ENCODE data around the gene BMERB1. TPM values are rescaled to one million over a fixed set of nuclear protein-coding genes. Genes with fewer than 3 reads are reported as not detected.

The BMERB1 gene
- total and polyA plus RNA-seq, 2 donors = 6.0 to 9.1 TPM

GRCh38 chr16:15611610-15612009 lies 177.2 kb downstream of the BMERB1 start:
- no peak overlapping the region for H3K27ac ChIP-seq (ENCODE audit: low read depth in 1 of 2, low read length in 1 of 2)
- peaks cover 70 to 74% of the 10 kb centered on the region in 2 donors for H3K36me3 ChIP-seq (ENCODE audit: control insufficient read depth in 2 of 2, insufficient read depth in 2 of 2, low read length in 1 of 2)
- H3K4me1 ChIP-seq (ENCODE audit: control insufficient read depth in 2 of 2, insufficient read depth in 2 of 2, low read length in 2 of 2) = no peaks in the 10 kb centered on the region
- H3K4me3 ChIP-seq (ENCODE audit: low read length in 2 of 2) = no peak overlapping the region
- DNase-seq (ENCODE audit: low read depth in 6 of 9, low spot score in 9 of 9) = no peak
- no peaks in the 10 kb centered on the region for H3K27me3 ChIP-seq (ENCODE audit: control insufficient read depth in 2 of 2, insufficient read depth in 1 of 2, low read length in 1 of 2)
- H3K9me3 ChIP-seq (ENCODE audit: control insufficient read depth in 2 of 2, insufficient read depth in 1 of 2, low read length in 1 of 2) = no peaks in the 10 kb centered on the region
- WGBS = 97% methylated on average over 7 of the region's 7 CpGs

GRCh38 chr16:15613676-15614075 lies 179.3 kb downstream of the BMERB1 start:
- Histone ChIP-seq H3K4me1 (ENCODE audit: control insufficient read depth in 2 of 2, insufficient read depth in 2 of 2, low read length in 2 of 2) (no peaks in the 10 kb centered on the region), H3K36me3 (ENCODE audit: control insufficient read depth in 2 of 2, insufficient read depth in 2 of 2, low read length in 1 of 2) (peaks cover 71 to 76% of the 10 kb centered on the region in 2 donors), H3K4me3 (ENCODE audit: low read length in 2 of 2) (no peak overlapping the region), H3K27me3 (ENCODE audit: control insufficient read depth in 2 of 2, insufficient read depth in 1 of 2, low read length in 1 of 2) (no peaks in the 10 kb centered on the region), H3K27ac (ENCODE audit: low read depth in 1 of 2, low read length in 1 of 2) (no peak overlapping the region), H3K9me3 (ENCODE audit: control insufficient read depth in 2 of 2, insufficient read depth in 1 of 2, low read length in 1 of 2) (no peaks in the 10 kb centered on the region)
- 96% methylated on average over 4 of the region's 4 CpGs for WGBS
- no peak for DNase-seq (ENCODE audit: low read depth in 6 of 9, low spot score in 9 of 9)

GRCh38 chr16:15616012-15616411 lies 181.6 kb downstream of the BMERB1 start:
- peaks cover 68 to 80% of the 10 kb centered on the region in 2 donors for H3K36me3 ChIP-seq (ENCODE audit: control insufficient read depth in 2 of 2, insufficient read depth in 2 of 2, low read length in 1 of 2)
- no peaks in the 10 kb centered on the region for H3K27me3 ChIP-seq (ENCODE audit: control insufficient read depth in 2 of 2, insufficient read depth in 1 of 2, low read length in 1 of 2)
- no peak for DNase-seq (ENCODE audit: low read depth in 6 of 9, low spot score in 9 of 9)
- H3K4me1 ChIP-seq (ENCODE audit: control insufficient read depth in 2 of 2, insufficient read depth in 2 of 2, low read length in 2 of 2) = no peaks in the 10 kb centered on the region
- H3K27ac ChIP-seq (ENCODE audit: low read depth in 1 of 2, low read length in 1 of 2) = no peak overlapping the region
- H3K9me3 ChIP-seq (ENCODE audit: control insufficient read depth in 2 of 2, insufficient read depth in 1 of 2, low read length in 1 of 2) = no peaks in the 10 kb centered on the region
- no peak overlapping the region for H3K4me3 ChIP-seq (ENCODE audit: low read length in 2 of 2)
- WGBS = over 99% methylated on average over 4 of the region's 4 CpGs

GRCh38 chr16:15616475-15617165 lies 182.2 kb downstream of the BMERB1 start:
- no peaks in the 10 kb centered on the region for H3K27me3 ChIP-seq (ENCODE audit: control insufficient read depth in 2 of 2, insufficient read depth in 1 of 2, low read length in 1 of 2)
- peaks cover 68 to 82% of the 10 kb centered on the region in 2 donors for H3K36me3 ChIP-seq (ENCODE audit: control insufficient read depth in 2 of 2, insufficient read depth in 2 of 2, low read length in 1 of 2)
- no peaks in the 10 kb centered on the region for H3K9me3 ChIP-seq (ENCODE audit: control insufficient read depth in 2 of 2, insufficient read depth in 1 of 2, low read length in 1 of 2)
- H3K27ac ChIP-seq (ENCODE audit: low read depth in 1 of 2, low read length in 1 of 2) = no peak overlapping the region
- no peaks in the 10 kb centered on the region for H3K4me1 ChIP-seq (ENCODE audit: control insufficient read depth in 2 of 2, insufficient read depth in 2 of 2, low read length in 2 of 2)
- 94% methylated on average over 11 of the region's 11 CpGs for WGBS
- DNase-seq (ENCODE audit: low read depth in 6 of 9, low spot score in 9 of 9) = no peak
- H3K4me3 ChIP-seq (ENCODE audit: low read length in 2 of 2) = no peak overlapping the region

GRCh38 chr16:15617901-15618300 lies 183.5 kb downstream of the BMERB1 start:
- no peak overlapping the region for H3K27ac ChIP-seq (ENCODE audit: low read depth in 1 of 2, low read length in 1 of 2)
- no peak overlapping the region for H3K4me3 ChIP-seq (ENCODE audit: low read length in 2 of 2)
- H3K9me3 ChIP-seq (ENCODE audit: control insufficient read depth in 2 of 2, insufficient read depth in 1 of 2, low read length in 1 of 2) = no peaks in the 10 kb centered on the region
- peaks cover 71 to 80% of the 10 kb centered on the region in 2 donors for H3K36me3 ChIP-seq (ENCODE audit: control insufficient read depth in 2 of 2, insufficient read depth in 2 of 2, low read length in 1 of 2)
- no peaks in the 10 kb centered on the region for H3K27me3 ChIP-seq (ENCODE audit: control insufficient read depth in 2 of 2, insufficient read depth in 1 of 2, low read length in 1 of 2)
- H3K4me1 ChIP-seq (ENCODE audit: control insufficient read depth in 2 of 2, insufficient read depth in 2 of 2, low read length in 2 of 2) = no peaks in the 10 kb centered on the region
- no peak for DNase-seq (ENCODE audit: low read depth in 6 of 9, low spot score in 9 of 9)
- 96% methylated on average over 4 of the region's 4 CpGs for WGBS

- H3K4me3 ChIP-seq (ENCODE audit: low read length in 2 of 2) = no peak overlapping the region
- no peaks in the 10 kb centered on the region for H3K9me3 ChIP-seq (ENCODE audit: control insufficient read depth in 2 of 2, insufficient read depth in 1 of 2, low read length in 1 of 2)
- 98% methylated on average over 4 of the region's 4 CpGs for WGBS
- H3K4me1 ChIP-seq (ENCODE audit: control insufficient read depth in 2 of 2, insufficient read depth in 2 of 2, low read length in 2 of 2) = no peaks in the 10 kb centered on the region
- DNase-seq (ENCODE audit: low read depth in 6 of 9, low spot score in 9 of 9) = no peak
- no peaks in the 10 kb centered on the region for H3K27me3 ChIP-seq (ENCODE audit: control insufficient read depth in 2 of 2, insufficient read depth in 1 of 2, low read length in 1 of 2)
- no peak overlapping the region for H3K27ac ChIP-seq (ENCODE audit: low read depth in 1 of 2, low read length in 1 of 2)
- H3K36me3 ChIP-seq (ENCODE audit: control insufficient read depth in 2 of 2, insufficient read depth in 2 of 2, low read length in 1 of 2) = peaks cover 72 to 77% of the 10 kb centered on the region in 2 donors
Observed at GRCh38 chr16:15618392-15618791, 184.0 kb downstream of the BMERB1 start.

- H3K4me3 ChIP-seq (ENCODE audit: low read length in 2 of 2) = no peak overlapping the region
- H3K27ac ChIP-seq (ENCODE audit: low read depth in 1 of 2, low read length in 1 of 2) = no peak overlapping the region
- H3K9me3 ChIP-seq (ENCODE audit: control insufficient read depth in 2 of 2, insufficient read depth in 1 of 2, low read length in 1 of 2) = no peaks in the 10 kb centered on the region
- no peak for DNase-seq (ENCODE audit: low read depth in 6 of 9, low spot score in 9 of 9)
- peaks cover 75 to 87% of the 10 kb centered on the region in 2 donors for H3K36me3 ChIP-seq (ENCODE audit: control insufficient read depth in 2 of 2, insufficient read depth in 2 of 2, low read length in 1 of 2)
- no peaks in the 10 kb centered on the region for H3K4me1 ChIP-seq (ENCODE audit: control insufficient read depth in 2 of 2, insufficient read depth in 2 of 2, low read length in 2 of 2)
- H3K27me3 ChIP-seq (ENCODE audit: control insufficient read depth in 2 of 2, insufficient read depth in 1 of 2, low read length in 1 of 2) = no peaks in the 10 kb centered on the region
- WGBS = 97% methylated on average over 6 of the region's 6 CpGs
Observed at GRCh38 chr16:15620611-15621195, 186.3 kb downstream of the BMERB1 start.

- peaks cover 72 to 86% of the 10 kb centered on the region in 2 donors for H3K36me3 ChIP-seq (ENCODE audit: control insufficient read depth in 2 of 2, insufficient read depth in 2 of 2, low read length in 1 of 2)
- H3K4me3 ChIP-seq (ENCODE audit: low read length in 2 of 2) = no peak overlapping the region
- H3K27me3 ChIP-seq (ENCODE audit: control insufficient read depth in 2 of 2, insufficient read depth in 1 of 2, low read length in 1 of 2) = no peaks in the 10 kb centered on the region
- H3K27ac ChIP-seq (ENCODE audit: low read depth in 1 of 2, low read length in 1 of 2) = no peak overlapping the region
- 94% methylated on average over 4 of the region's 4 CpGs for WGBS
- no peaks in the 10 kb centered on the region for H3K9me3 ChIP-seq (ENCODE audit: control insufficient read depth in 2 of 2, insufficient read depth in 1 of 2, low read length in 1 of 2)
- H3K4me1 ChIP-seq (ENCODE audit: control insufficient read depth in 2 of 2, insufficient read depth in 2 of 2, low read length in 2 of 2) = no peaks in the 10 kb centered on the region
- no peak for DNase-seq (ENCODE audit: low read depth in 6 of 9, low spot score in 9 of 9)
Observed at GRCh38 chr16:15621456-15621855, 187.1 kb downstream of the BMERB1 start.

GRCh38 chr16:15621889-15622288 lies 187.5 kb downstream of the BMERB1 start:
- Histone ChIP-seq H3K9me3 (ENCODE audit: control insufficient read depth in 2 of 2, insufficient read depth in 1 of 2, low read length in 1 of 2) (no peaks in the 10 kb centered on the region), H3K27ac (ENCODE audit: low read depth in 1 of 2, low read length in 1 of 2) (no peak overlapping the region), H3K36me3 (ENCODE audit: control insufficient read depth in 2 of 2, insufficient read depth in 2 of 2, low read length in 1 of 2) (peaks cover 70 to 82% of the 10 kb centered on the region in 2 donors), H3K4me1 (ENCODE audit: control insufficient read depth in 2 of 2, insufficient read depth in 2 of 2, low read length in 2 of 2) (no peaks in the 10 kb centered on the region), H3K4me3 (ENCODE audit: low read length in 2 of 2) (no peak overlapping the region), H3K27me3 (ENCODE audit: control insufficient read depth in 2 of 2, insufficient read depth in 1 of 2, low read length in 1 of 2) (no peaks in the 10 kb centered on the region)
- 92% methylated on average over 8 of the region's 8 CpGs for WGBS
- DNase-seq (ENCODE audit: low read depth in 6 of 9, low spot score in 9 of 9) = no peak

Data from thymus (tissue), 11 donors.